ENCODE data around the gene RBM15B.
A peak's percentile ranks its signal among the peaks of the same experiment; 100 is the strongest.

Gene RBM15B

GRCh38 chr3:51395493-51396213 is 4.6 kb downstream of the RBM15B start:
- Mint-ChIP-seq H3K36me3 (peaks cover 45% of the 10 kb centered on the region), H3K4me1 (peaks cover 46% of the 10 kb centered on the region), H3K4me3 (no peak overlapping the region), H3K9me3 (no peaks in the 10 kb centered on the region), H3K27me3 (no peaks in the 10 kb centered on the region), H3K27ac (peak overlapping the region; percentile 50)
- ATAC-seq: no peak

- Mint-ChIP-seq H3K36me3 (peaks cover 45% of the 10 kb centered on the region), H3K27me3 (no peaks in the 10 kb centered on the region), H3K27ac (peak overlapping the region; percentile 14), H3K9me3 (no peaks in the 10 kb centered on the region), H3K4me3 (no peak overlapping the region), H3K4me1 (peaks cover 44% of the 10 kb centered on the region)
- ATAC-seq: no peak
These were observed 5.3 kb downstream of the RBM15B start for GRCh38 chr3:51396401-51396800.

DNA sequence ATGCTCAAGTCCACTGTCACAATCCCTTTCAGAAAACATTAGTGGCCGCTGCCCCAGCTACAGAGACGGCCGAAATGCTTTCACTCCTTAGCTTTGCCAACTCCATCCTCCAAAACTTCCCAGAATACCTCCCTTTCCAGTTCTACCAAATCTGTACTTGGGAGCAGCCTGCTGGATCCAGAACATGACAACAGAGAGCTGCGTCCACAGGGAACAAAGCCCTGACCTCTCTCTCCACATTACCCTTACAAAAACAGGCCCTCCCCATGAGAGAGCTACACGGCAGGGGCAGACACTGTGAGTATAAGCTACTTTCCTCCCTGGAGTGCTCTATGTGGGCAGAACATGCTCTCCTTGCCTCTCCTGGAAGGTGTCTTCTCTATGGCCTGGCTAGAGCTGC is 6.3 kb downstream of the RBM15B start:
- H3K4me3 Mint-ChIP-seq: no peak overlapping the region
- no peak overlapping the region for H3K27ac Mint-ChIP-seq
- H3K27me3 Mint-ChIP-seq: no peaks in the 10 kb centered on the region
- H3K4me1 Mint-ChIP-seq: peaks cover 40% of the 10 kb centered on the region
- no peaks in the 10 kb centered on the region for H3K9me3 Mint-ChIP-seq
- H3K36me3 Mint-ChIP-seq: peaks cover 51% of the 10 kb centered on the region
- ATAC-seq: no peak

- no peaks in the 10 kb centered on the region for H3K9me3 Mint-ChIP-seq
- no peak overlapping the region for H3K4me3 Mint-ChIP-seq
- no peak for ATAC-seq
- H3K4me1 Mint-ChIP-seq: peaks cover 26% of the 10 kb centered on the region
- peaks cover 48% of the 10 kb centered on the region for H3K36me3 Mint-ChIP-seq
- no peaks in the 10 kb centered on the region for H3K27me3 Mint-ChIP-seq
- no peak overlapping the region for H3K27ac Mint-ChIP-seq
These were observed 7.7 kb downstream of the RBM15B start for GRCh38 chr3:51398595-51399310.

DNA sequence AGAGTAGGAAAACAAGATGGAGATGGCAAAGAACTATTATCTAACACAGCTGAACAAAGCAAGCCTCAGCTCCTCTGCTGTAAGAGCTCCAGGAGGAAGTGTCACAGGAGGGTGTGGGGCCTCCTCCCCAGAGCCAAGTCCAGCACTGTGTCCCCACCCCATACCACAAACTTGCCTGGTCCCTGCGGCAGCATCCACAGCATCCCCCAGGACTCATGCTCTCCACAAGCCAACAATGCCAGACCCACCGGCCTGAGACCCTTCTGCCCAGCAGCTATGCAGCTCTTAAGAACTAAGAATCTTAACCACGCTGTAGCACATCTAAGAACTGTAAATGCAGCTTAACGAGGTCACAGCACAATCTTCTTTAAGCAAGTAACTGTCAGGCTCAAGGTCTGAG is 9.1 kb downstream of the RBM15B start:
- Mint-ChIP-seq H3K27me3 (no peaks in the 10 kb centered on the region), H3K36me3 (peaks cover 36% of the 10 kb centered on the region), H3K4me3 (no peak overlapping the region), H3K4me1 (peaks cover 12% of the 10 kb centered on the region), H3K27ac (no peak overlapping the region), H3K9me3 (no peaks in the 10 kb centered on the region)
- no peak for ATAC-seq

GRCh38 chr3:51401735-51402134 is 10.7 kb downstream of the RBM15B start:
- peaks cover 36% of the 10 kb centered on the region for H3K36me3 Mint-ChIP-seq
- no peak for ATAC-seq
- H3K4me3 Mint-ChIP-seq: no peak overlapping the region
- no peak overlapping the region for H3K27ac Mint-ChIP-seq
- H3K4me1 Mint-ChIP-seq: peaks cover under 1% of the 10 kb centered on the region
- H3K9me3 Mint-ChIP-seq: no peaks in the 10 kb centered on the region
- H3K27me3 Mint-ChIP-seq: no peaks in the 10 kb centered on the region

DNA sequence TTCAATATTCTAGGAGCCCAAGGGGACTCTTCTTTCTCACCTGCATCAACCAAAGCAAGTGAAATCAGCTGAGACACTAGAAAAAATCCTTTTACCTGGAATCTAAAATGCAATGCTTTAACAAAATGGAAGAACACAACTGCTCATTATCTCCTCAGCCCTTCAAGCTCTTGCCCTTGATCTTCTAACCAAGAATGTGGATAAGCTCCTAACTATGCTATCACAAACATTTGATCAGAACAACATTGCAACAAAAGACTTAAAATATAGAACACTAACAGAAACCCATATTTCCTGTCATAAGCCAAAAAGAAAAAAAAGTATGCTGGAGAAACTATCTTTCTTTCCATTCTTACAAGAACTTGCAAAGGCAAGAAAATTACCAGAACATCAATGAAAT is 12.6 kb downstream of the RBM15B start:
- H3K27me3 Mint-ChIP-seq: no peaks in the 10 kb centered on the region
- no peak for ATAC-seq
- H3K4me3 Mint-ChIP-seq: no peak overlapping the region
- no peaks in the 10 kb centered on the region for H3K4me1 Mint-ChIP-seq
- H3K27ac Mint-ChIP-seq: no peak overlapping the region
- no peaks in the 10 kb centered on the region for H3K9me3 Mint-ChIP-seq
- H3K36me3 Mint-ChIP-seq: peaks cover 37% of the 10 kb centered on the region

GRCh38 chr3:51408021-51408420 is 16.9 kb downstream of the RBM15B start:
- Mint-ChIP-seq H3K27me3 (no peaks in the 10 kb centered on the region), H3K27ac (no peak overlapping the region), H3K9me3 (no peaks in the 10 kb centered on the region), H3K36me3 (peaks cover 53% of the 10 kb centered on the region), H3K4me1 (no peaks in the 10 kb centered on the region), H3K4me3 (no peak overlapping the region)
- no peak for ATAC-seq

- Mint-ChIP-seq H3K9me3 (no peaks in the 10 kb centered on the region), H3K36me3 (peaks cover 56% of the 10 kb centered on the region), H3K4me3 (no peak overlapping the region), H3K4me1 (no peaks in the 10 kb centered on the region), H3K27ac (no peak overlapping the region), H3K27me3 (no peaks in the 10 kb centered on the region)
- no peak for ATAC-seq
These were observed 17.7 kb downstream of the RBM15B start for GRCh38 chr3:51408813-51409212.

- H3K4me3 Mint-ChIP-seq: no peak overlapping the region
- H3K4me1 Mint-ChIP-seq: no peaks in the 10 kb centered on the region
- no peak for ATAC-seq
- no peak overlapping the region for H3K27ac Mint-ChIP-seq
- peaks cover 51% of the 10 kb centered on the region for H3K36me3 Mint-ChIP-seq
- no peaks in the 10 kb centered on the region for H3K9me3 Mint-ChIP-seq
- no peaks in the 10 kb centered on the region for H3K27me3 Mint-ChIP-seq
These were observed 31.1 kb downstream of the RBM15B start for GRCh38 chr3:51422211-51422610.

GRCh38 chr3:51426921-51427320 is 35.8 kb downstream of the RBM15B start:
- Mint-ChIP-seq H3K27ac (no peak overlapping the region), H3K4me3 (no peak overlapping the region), H3K27me3 (no peaks in the 10 kb centered on the region), H3K4me1 (no peaks in the 10 kb centered on the region), H3K36me3 (peaks cover 40% of the 10 kb centered on the region), H3K9me3 (no peaks in the 10 kb centered on the region)
- ATAC-seq: no peak

DNA sequence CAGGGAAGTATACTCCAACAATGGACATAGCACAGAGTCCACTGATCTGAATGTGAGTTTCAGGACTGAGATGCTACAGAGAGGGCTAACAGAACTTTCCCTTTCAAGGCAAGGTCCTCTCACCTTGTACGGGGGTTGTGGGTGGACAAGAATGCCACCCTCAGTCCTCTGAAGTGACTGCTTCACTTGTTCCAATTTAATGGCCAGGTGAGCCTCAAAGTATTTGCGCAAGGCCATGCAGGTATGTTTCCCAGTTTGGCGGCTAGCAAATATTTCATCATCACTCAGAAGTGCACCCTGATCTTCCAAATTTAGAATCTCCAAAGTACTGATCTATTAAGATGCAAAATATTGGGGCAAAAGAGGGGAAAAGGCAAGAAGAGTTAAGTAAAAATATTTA is 38.1 kb downstream of the RBM15B start:
- no peaks in the 10 kb centered on the region for H3K27me3 Mint-ChIP-seq
- H3K4me3 Mint-ChIP-seq: no peak overlapping the region
- no peaks in the 10 kb centered on the region for H3K9me3 Mint-ChIP-seq
- no peak overlapping the region for H3K27ac Mint-ChIP-seq
- no peak for ATAC-seq
- peaks cover 38% of the 10 kb centered on the region for H3K36me3 Mint-ChIP-seq
- no peaks in the 10 kb centered on the region for H3K4me1 Mint-ChIP-seq

DNA sequence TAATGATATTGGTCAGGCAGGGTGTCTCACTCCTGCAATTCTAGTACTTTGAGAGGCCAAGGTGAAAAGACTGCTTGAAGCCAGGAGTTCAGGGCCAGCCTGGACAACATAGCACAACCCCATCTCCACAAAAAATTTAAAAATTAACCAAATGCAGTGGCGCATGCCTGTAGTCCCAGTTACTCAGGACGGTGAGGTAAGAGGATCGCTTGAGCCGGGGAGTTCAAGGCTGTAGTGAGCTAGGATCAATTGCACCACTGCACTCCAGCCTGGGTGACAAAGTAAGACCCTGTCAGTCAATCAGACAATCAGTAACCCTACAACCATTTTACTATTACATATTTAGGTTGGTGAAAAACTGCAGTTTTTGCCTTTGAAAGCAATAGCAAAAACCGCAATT is 43.0 kb downstream of the RBM15B start:
- Mint-ChIP-seq H3K27ac (no peak overlapping the region), H3K27me3 (no peaks in the 10 kb centered on the region), H3K9me3 (no peaks in the 10 kb centered on the region), H3K4me1 (peaks cover 9% of the 10 kb centered on the region), H3K36me3 (peaks cover 40% of the 10 kb centered on the region), H3K4me3 (no peak overlapping the region)
- ATAC-seq: no peak

DNA sequence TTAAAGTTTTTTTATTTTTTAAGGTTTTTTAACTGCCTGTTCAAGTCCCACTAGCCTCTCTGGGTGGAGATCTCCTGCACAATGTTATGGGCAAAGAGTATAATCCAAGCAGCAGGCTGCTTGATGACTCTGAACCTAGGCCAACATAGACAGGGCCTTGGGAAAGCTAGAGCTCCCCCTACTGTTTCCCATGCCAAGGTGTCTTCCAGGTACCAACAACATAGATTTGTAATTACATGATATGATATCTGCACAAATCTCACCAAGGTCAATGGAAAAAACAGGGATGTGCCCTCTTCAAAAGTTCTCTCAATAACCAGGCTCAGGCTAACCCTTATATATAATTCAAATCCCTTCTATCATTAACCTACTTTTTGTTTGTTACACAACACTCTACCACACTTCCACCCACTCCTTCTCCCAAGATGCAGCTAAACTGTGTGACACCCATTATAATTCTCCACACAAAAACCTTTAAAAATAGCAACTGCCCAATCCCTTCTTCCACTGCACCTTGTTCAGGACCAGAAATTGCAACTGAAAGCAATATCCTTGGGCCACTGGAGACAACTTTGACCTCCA is 43.8 kb downstream of the RBM15B start:
- H3K27ac Mint-ChIP-seq: no peak overlapping the region
- H3K4me3 Mint-ChIP-seq: no peak overlapping the region
- no peaks in the 10 kb centered on the region for H3K9me3 Mint-ChIP-seq
- no peaks in the 10 kb centered on the region for H3K27me3 Mint-ChIP-seq
- peak; percentile 71 for ATAC-seq
- H3K36me3 Mint-ChIP-seq: peaks cover 35% of the 10 kb centered on the region
- peaks cover 9% of the 10 kb centered on the region for H3K4me1 Mint-ChIP-seq

- H3K4me1 Mint-ChIP-seq: peaks cover 9% of the 10 kb centered on the region
- H3K36me3 Mint-ChIP-seq: peaks cover 47% of the 10 kb centered on the region
- H3K27ac Mint-ChIP-seq: no peak overlapping the region
- no peaks in the 10 kb centered on the region for H3K9me3 Mint-ChIP-seq
- H3K4me3 Mint-ChIP-seq: no peak overlapping the region
- ATAC-seq: no peak
- no peaks in the 10 kb centered on the region for H3K27me3 Mint-ChIP-seq
These were observed 46.0 kb downstream of the RBM15B start for GRCh38 chr3:51436998-51437639.

All from stimulated activated memory B cell treated with anti-CD40 and anti-IgM and Interleukin-4, amounts not matched to agents 10 μg/mL and 1 μg/mL and 100 μg/mL, for 72 hours (primary cell).